Activated naive CD8-positive, alpha-beta T cell (primary cell): ENCODE measurements around the gene ACTR1B.
"Not testable (repeated sequence)": the region's sequence is repeated elsewhere in the genome, so short reads cannot be mapped to it uniquely, and the experiment has no call there.

Experiments
- H3K27ac Mint-ChIP-seq: one replicate; pipeline ENCODE4 v1.8.0; 2021; ENCODE audit warnings: mixed read lengths
- H3K27me3 Mint-ChIP-seq: one replicate; pipeline ENCODE4 v1.8.0; 2021; ENCODE audit warnings: mixed read lengths
- H3K36me3 Mint-ChIP-seq: one replicate; pipeline ENCODE4 v1.8.0; 2021; ENCODE audit warnings: mixed read lengths
- H3K4me1 Mint-ChIP-seq: one replicate; pipeline ENCODE4 v1.8.0; 2021; ENCODE audit warnings: low read depth, mixed read lengths
- H3K4me3 Mint-ChIP-seq: one replicate; pipeline ENCODE4 v1.8.0; 2021; ENCODE audit warnings: mild to moderate bottlenecking, mixed read lengths
- H3K9me3 Mint-ChIP-seq: one replicate; pipeline ENCODE4 v1.8.0; 2021; ENCODE audit warnings: low read depth, mixed read lengths

The ACTR1B gene

DNA sequence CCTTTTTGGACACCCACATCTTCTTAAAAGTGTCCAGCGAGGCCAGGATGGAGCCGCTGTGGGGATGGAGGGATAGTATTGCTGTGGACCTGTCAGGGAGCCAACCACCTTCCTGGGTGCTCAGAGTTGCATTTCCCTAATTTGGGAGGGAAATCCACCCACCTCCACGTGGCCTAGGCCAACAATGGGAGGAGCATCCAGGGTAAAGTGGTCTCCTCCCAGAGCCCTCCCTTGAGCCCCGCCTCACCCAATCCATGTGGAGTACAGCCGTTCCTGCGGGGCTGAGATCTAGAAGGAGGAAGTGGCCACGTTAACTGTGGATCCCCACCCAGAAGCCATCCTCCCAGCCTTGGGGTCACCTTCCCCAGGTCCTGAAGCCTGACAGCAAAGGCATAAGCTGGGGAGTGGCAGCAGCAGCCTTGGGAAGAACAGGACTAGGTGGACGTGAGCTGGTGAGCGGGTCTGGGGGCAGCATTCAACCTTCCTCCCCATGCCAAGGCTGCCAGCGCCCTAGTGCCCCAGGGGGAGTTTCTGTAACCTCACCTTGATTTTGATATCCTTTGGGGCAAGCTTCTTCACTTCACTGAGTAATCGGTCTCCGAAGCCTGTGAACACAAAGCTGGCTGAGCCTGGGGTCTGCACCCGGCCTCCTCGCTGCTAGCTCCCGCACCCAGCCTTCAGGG is 6.8 kb downstream of the ACTR1B start:
- Mint-ChIP-seq H3K27ac (no peak overlapping the region), H3K36me3 (peaks cover 9% of the 10 kb centered on the region), H3K27me3 (no peaks in the 10 kb centered on the region), H3K4me3 (no peak overlapping the region), H3K4me1 (peaks cover 18% of the 10 kb centered on the region), H3K9me3 (no peaks in the 10 kb centered on the region)

DNA sequence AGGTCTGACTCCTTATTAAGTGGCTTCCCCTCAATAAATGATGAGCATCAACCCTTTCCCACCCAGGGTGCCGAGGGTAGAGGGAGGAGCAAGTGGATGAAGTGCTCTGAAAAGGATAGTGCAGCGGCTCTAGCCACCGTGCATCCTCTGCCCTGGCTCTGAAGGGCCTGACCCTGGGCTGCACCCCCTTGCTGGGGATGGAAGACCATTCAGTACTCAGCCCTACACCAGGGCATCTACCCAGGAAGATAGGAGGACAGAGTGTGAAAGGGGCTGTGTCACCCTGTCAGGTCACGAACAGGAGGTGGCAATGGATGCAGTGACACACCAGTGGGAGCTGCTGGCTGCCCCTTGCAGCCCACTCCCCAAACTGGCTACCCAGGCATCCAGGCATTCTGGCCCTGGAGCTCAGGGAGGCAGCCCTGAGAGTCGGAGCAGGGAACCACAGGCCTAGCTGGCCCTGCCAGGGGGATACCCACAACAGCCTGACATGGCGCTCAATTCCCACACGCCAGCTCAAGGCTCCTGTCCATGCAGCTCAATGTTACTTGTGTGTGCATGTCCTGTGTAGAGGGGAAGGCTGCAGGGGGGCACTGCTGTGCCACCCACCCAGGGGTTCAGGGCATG is 7.6 kb downstream of the ACTR1B start:
- H3K27ac Mint-ChIP-seq: no peak overlapping the region
- no peak overlapping the region for H3K4me3 Mint-ChIP-seq
- H3K36me3 Mint-ChIP-seq: peaks cover 9% of the 10 kb centered on the region
- no peaks in the 10 kb centered on the region for H3K9me3 Mint-ChIP-seq
- H3K4me1 Mint-ChIP-seq: peaks cover 10% of the 10 kb centered on the region
- H3K27me3 Mint-ChIP-seq: no peaks in the 10 kb centered on the region

DNA sequence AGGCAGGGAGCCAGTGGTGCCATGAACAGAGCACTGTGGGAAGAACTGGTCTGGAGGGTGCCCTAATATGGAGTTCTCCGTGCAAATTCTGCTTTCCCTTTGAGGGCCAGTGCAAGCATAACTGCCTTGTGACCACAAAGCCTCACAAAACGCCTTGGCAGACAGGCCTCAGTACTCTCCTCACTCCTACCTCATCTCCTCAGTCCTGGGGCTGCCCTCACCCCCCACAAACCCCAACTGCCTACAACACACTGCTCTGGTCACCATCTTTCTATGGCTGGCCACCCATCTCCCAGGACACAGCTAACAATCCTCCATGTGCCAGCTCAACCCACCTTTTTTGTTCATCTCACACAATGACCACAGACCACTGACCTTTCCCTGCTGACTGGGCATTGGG is 9.1 kb downstream of the ACTR1B start:
- Mint-ChIP-seq H3K27me3 (no peaks in the 10 kb centered on the region), H3K4me3 (no peak overlapping the region), H3K9me3 (no peaks in the 10 kb centered on the region), H3K4me1 (peaks cover 9% of the 10 kb centered on the region), H3K27ac (peak overlapping the region; percentile 36), H3K36me3 (peaks cover 16% of the 10 kb centered on the region)

GRCh38 chr2:97654309-97654708 is 9.5 kb downstream of the ACTR1B start:
- peaks cover 9% of the 10 kb centered on the region for H3K4me1 Mint-ChIP-seq
- H3K9me3 Mint-ChIP-seq: no peaks in the 10 kb centered on the region
- no peak overlapping the region for H3K4me3 Mint-ChIP-seq
- H3K27ac Mint-ChIP-seq: no peak overlapping the region
- H3K27me3 Mint-ChIP-seq: no peaks in the 10 kb centered on the region
- peaks cover 18% of the 10 kb centered on the region for H3K36me3 Mint-ChIP-seq

- Mint-ChIP-seq H3K9me3 (no peaks in the 10 kb centered on the region), H3K27me3 (no peaks in the 10 kb centered on the region), H3K4me1 (peaks cover 9% of the 10 kb centered on the region), H3K36me3 (peaks cover 18% of the 10 kb centered on the region), H3K4me3 (no peak overlapping the region), H3K27ac (no peak overlapping the region)
Observed at GRCh38 chr2:97653874-97654273, 10.0 kb downstream of the ACTR1B start.

DNA sequence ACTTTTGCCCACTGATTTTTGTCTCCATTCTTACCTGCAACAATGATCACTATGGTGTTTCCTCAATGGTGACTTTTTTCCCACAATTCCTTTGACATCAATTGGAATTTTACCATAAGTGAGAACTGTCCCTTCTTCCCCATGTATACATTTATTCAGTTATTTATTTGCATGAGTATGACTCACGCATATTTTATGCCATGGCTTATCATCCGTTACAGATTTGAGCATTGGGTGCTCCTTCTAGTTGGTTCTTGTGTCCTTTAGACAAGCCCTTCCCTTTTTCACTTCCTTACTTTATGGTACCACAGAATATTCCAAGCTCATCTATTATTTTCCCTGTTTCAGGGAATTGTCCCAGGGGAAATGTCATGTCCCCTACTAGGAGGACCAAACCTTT is 10.4 kb downstream of the ACTR1B start:
- H3K9me3 Mint-ChIP-seq: no peaks in the 10 kb centered on the region
- H3K27ac Mint-ChIP-seq: no peak overlapping the region
- H3K4me3 Mint-ChIP-seq: no peak overlapping the region
- H3K36me3 Mint-ChIP-seq: peaks cover 19% of the 10 kb centered on the region
- peaks cover 9% of the 10 kb centered on the region for H3K4me1 Mint-ChIP-seq
- H3K27me3 Mint-ChIP-seq: no peaks in the 10 kb centered on the region

- Mint-ChIP-seq H3K9me3 (no peaks in the 10 kb centered on the region), H3K27me3 (no peaks in the 10 kb centered on the region), H3K36me3 (peaks cover 24% of the 10 kb centered on the region), H3K4me3 (no peak overlapping the region), H3K4me1 (peaks cover 20% of the 10 kb centered on the region), H3K27ac (peak overlapping the region; percentile 86)
Observed at GRCh38 chr2:97651114-97651513, 12.7 kb downstream of the ACTR1B start.

GRCh38 chr2:97646977-97647376 is 16.9 kb downstream of the ACTR1B start:
- Mint-ChIP-seq H3K27ac (peak overlapping the region; percentile 97), H3K4me3 (peak overlapping the region; percentile 93), H3K36me3 (peaks cover 15% of the 10 kb centered on the region), H3K4me1 (peaks cover 22% of the 10 kb centered on the region), H3K9me3 (no peaks in the 10 kb centered on the region), H3K27me3 (no peaks in the 10 kb centered on the region)

DNA sequence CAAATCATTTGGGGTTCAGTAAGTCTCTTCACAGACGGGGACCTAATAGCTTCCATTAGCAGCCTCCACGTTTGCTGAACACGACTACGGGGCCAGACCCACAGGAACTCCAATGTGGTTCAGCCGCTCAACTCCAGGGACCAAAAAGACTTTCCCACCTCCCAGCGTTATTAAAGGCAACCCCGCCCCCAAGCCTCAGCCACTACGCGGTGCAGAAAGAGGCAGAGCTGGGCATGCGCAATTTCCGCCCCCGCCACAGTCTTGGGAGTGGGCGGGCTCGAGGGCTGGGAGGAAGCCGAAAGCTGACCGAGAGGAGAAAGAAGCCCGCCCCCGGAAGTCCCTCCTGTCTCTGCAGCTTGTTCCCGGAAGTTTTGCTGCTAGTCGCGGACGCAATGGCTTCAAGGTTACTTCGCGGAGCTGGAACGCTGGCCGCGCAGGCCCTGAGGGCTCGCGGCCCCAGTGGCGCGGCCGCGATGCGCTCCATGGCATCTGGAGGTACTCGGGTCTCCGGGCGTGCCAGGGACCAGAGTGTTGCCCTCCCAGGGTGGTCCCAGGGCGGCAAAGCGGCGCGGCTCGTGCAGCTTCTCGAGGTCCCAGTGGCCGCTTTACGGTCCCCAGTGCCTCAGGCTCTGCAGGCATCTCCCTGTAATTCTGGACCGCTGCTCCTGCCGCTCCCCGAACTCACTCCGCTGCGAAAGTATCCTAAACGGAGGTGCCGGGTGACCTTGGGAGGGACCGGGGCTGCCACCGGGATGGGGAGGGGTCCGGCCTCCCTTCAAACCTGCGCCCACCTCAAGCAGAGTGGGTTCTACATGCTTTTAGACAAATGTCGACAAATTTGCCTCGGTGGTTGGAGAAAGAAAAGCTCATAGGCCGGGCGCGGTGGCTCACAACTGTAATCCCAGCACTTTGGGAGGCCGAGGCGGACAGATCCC is 17.9 kb downstream of the ACTR1B start, which contains the start of gene COX5B:
COX5B (plus strand) TSS at position 368 of the 935 bp plus-strand sequence; CDS start at position 393, 25 bp downstream.
- H3K4me3 Mint-ChIP-seq: peak within 1 kb of the TSS; percentile 93
- peak within 1 kb of the TSS; percentile 97 for H3K27ac Mint-ChIP-seq
- peaks cover 13% of the 10 kb centered on the region for H3K36me3 Mint-ChIP-seq
- no peaks in the 10 kb centered on the region for H3K27me3 Mint-ChIP-seq
- no peaks in the 10 kb centered on the region for H3K9me3 Mint-ChIP-seq
- peaks cover 20% of the 10 kb centered on the region for H3K4me1 Mint-ChIP-seq

DNA sequence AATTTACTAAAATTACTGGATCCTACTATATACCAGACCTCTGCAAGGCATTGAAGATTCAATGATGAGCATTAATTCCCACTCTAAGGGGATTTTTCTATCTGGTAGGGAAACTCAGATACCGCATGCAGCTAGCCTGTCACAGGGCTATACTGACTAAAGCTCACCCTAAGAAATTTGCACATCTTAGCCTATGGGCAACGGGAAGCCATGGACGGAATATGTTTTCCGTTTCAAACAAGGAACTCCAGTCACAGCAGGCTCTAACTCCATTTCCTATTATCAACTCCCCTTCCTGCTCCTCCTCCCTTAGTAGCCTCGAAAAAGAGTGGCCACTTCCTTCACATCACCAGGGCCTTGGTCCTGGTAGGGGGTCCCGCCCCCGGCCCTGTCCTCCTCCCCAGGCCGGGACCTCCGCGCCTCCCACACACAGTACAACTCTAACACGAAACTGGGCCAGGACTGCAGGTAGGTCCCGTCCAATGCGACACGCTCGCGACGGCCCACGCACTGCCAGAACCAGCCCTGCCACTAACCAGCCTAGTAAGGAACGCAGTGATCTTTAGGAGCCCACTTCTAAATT is 18.6 kb downstream of the ACTR1B start:
- Mint-ChIP-seq H3K9me3 (no peaks in the 10 kb centered on the region), H3K36me3 (peaks cover 9% of the 10 kb centered on the region), H3K27me3 (no peaks in the 10 kb centered on the region), H3K27ac (peak overlapping the region; percentile 97), H3K4me1 (peaks cover 20% of the 10 kb centered on the region), H3K4me3 (peak overlapping the region; percentile 93)

DNA sequence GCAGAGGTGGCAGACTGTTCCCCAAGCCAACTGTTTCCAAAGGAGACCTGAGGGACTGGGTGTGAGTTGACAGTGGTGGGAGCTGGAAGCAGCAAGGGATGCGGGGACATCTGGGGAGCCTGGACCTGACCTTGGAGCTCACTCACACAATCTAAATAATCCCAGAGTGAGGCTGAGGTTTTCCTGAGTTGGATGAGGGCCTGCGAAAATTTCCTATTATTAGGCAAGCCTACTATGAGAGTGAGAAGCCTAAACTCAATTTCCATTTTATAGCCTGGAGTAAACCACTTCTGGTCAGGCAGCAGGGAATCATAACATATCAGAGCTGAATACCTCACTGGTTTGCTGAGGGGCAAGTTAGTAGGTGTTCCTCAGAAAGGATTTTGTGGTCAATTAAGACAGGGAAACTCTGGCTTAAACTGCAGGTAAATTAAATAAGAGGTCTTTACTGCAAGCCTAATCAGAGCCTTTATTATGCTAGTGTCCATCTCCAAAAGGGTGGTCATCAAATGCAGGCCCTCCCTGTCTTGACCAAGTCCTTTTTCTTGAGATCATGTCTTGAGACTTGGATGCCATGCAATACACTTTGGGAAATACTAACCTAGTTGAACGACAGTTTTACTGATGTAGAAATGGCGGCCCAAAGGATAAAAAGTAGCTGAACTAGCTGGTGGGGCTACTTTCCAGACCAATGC is 19.7 kb downstream of the ACTR1B start:
- Mint-ChIP-seq H3K36me3 (peaks cover 5% of the 10 kb centered on the region), H3K9me3 (no peaks in the 10 kb centered on the region), H3K27ac (no peak overlapping the region), H3K4me1 (peaks cover 19% of the 10 kb centered on the region), H3K27me3 (peaks cover 2% of the 10 kb centered on the region), H3K4me3 (peak overlapping the region; percentile 7)

DNA sequence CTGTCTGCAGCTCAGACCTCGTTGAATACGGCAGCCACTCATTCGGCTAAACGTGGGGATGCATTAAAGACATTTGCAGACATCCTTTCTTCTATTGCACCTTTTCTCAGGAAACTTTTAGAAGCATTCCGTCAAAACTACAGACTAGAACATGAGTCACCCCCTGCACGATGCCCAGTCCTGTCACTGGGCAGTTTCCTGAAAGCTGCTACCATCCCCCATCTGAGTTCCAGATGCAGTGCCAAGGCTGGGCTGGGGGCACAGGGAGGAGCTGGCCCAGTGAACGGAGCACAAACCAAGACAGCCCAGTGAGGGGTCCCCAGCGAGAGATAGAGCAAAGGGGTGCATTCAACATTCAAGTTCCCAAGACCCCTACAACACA is 37.8 kb downstream of the ACTR1B start:
- not testable (repeated sequence) for H3K4me1 Mint-ChIP-seq, H3K4me3 Mint-ChIP-seq, H3K36me3 Mint-ChIP-seq, H3K27ac Mint-ChIP-seq, H3K9me3 Mint-ChIP-seq, H3K27me3 Mint-ChIP-seq

GRCh38 chr2:97625354-97626048 is 38.3 kb downstream of the ACTR1B start:
- H3K4me1 Mint-ChIP-seq, H3K27ac Mint-ChIP-seq, H3K36me3 Mint-ChIP-seq, H3K9me3 Mint-ChIP-seq, H3K27me3 Mint-ChIP-seq, H3K4me3 Mint-ChIP-seq: not testable (repeated sequence)

- not testable (repeated sequence) for H3K27me3 Mint-ChIP-seq, H3K27ac Mint-ChIP-seq, H3K36me3 Mint-ChIP-seq, H3K4me3 Mint-ChIP-seq, H3K4me1 Mint-ChIP-seq, H3K9me3 Mint-ChIP-seq
Observed at GRCh38 chr2:97622976-97623375, 40.9 kb downstream of the ACTR1B start.
